Ovary (tissue), 3 donors: Measurements from ENCODE around the gene XPO5.

Experiments used
- EP300 ChIP-seq: sonication (generic); formaldehyde crosslinking; IDR thresholded peaks from one replicate; pipeline ENCODE4 v1.6.1; 2017; ENCODE audit warnings: antibody characterized with exemption
- POLR2A ChIP-seq: fragments of 450-650 bp; IDR thresholded peaks from one replicate; pipeline ENCODE4 v1.6.1; 2017; ENCODE audit warnings: antibody characterized with exemption, mild to moderate bottlenecking, moderate library complexity
- TF ChIP-seq, protein P1 (sequence below), 3 donors: fragments of 450-650 bp in 2 of 3; fragments of 200-600 bp in 1 of 3; IDR thresholded peaks; one replicate each; pipeline versions ENCODE4 v1.5.1 to v1.8.0; 2016 to 2022; ENCODE audit warnings: antibody characterized with exemption in 3 of 3, mild to moderate bottlenecking in 1 of 3
- donor health status: DM: no; HTN: no; CAD: no.

DNA sequence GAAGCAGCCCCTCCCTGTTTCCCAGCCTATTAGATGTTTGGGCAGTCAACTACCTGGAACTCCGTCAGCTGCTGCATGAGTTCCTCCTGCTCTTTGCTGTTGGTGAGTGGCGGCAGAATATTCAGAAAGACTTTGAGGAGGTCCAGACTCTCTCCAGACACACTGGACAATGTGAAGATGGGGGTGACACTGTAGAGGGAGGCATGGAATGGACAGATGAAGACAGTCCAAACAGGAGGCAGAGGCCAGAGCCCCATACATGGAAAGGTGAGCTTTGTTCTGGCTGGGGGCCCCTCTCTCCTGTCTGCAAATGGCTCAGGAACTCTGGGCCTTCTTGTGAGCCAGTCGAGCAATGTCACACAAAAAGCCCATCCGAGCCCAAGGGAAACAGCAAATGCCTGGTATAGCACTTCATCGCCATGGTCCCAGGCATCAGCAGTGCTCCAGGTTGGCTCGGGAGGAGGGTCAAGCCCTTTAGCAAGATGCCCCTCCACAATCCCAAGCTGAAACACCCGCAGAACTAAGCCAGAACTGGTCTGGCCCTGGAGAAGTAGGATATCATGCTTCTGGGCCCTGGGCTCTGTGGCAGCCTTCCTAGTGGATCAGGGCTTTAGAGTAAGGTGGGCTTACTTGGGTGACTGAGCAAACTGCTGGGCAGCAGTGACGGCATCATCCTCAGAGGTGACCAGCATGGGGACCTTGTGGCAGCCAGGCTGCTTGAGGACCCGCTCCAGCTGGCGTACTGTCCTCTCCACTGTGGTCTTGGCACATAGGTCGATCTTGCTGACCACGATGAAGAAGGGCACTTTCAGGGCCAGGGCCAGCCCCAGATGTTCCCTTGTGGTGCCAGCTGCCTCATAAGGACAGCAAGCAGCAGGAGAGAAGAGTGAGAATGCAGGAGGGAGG lies 48.3 kb upstream of the XPO5 start:
- TF ChIP-seq, protein P1, sequence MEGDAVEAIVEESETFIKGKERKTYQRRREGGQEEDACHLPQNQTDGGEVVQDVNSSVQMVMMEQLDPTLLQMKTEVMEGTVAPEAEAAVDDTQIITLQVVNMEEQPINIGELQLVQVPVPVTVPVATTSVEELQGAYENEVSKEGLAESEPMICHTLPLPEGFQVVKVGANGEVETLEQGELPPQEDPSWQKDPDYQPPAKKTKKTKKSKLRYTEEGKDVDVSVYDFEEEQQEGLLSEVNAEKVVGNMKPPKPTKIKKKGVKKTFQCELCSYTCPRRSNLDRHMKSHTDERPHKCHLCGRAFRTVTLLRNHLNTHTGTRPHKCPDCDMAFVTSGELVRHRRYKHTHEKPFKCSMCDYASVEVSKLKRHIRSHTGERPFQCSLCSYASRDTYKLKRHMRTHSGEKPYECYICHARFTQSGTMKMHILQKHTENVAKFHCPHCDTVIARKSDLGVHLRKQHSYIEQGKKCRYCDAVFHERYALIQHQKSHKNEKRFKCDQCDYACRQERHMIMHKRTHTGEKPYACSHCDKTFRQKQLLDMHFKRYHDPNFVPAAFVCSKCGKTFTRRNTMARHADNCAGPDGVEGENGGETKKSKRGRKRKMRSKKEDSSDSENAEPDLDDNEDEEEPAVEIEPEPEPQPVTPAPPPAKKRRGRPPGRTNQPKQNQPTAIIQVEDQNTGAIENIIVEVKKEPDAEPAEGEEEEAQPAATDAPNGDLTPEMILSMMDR (IDR thresholded peaks at IDR 0.05) = no peak
- TF ChIP-seq POLR2A = no peak
- no peak for TF ChIP-seq EP300
